GM21529 (cell line): ENCODE measurements around the gene MRPL41.
"Not testable (repeated sequence)": the region's sequence is repeated elsewhere in the genome, so short reads cannot be mapped to it uniquely, and the experiment has no call there.

Experiments
- ATAC-seq: cut with Tn5 transposase; IDR thresholded peaks from one replicate; pipeline ENCODE4 v1.9.1; 2021; ENCODE audit not compliant: unreplicated experiment

Gene MRPL41

GRCh38 chr9:137521405-137521985, 30.2 kb upstream of the MRPL41 start:
- ATAC-seq, result no peak

GRCh38 chr9:137522746-137523455, 28.8 kb upstream of the MRPL41 start:
- ATAC-seq, result no peak

DNA sequence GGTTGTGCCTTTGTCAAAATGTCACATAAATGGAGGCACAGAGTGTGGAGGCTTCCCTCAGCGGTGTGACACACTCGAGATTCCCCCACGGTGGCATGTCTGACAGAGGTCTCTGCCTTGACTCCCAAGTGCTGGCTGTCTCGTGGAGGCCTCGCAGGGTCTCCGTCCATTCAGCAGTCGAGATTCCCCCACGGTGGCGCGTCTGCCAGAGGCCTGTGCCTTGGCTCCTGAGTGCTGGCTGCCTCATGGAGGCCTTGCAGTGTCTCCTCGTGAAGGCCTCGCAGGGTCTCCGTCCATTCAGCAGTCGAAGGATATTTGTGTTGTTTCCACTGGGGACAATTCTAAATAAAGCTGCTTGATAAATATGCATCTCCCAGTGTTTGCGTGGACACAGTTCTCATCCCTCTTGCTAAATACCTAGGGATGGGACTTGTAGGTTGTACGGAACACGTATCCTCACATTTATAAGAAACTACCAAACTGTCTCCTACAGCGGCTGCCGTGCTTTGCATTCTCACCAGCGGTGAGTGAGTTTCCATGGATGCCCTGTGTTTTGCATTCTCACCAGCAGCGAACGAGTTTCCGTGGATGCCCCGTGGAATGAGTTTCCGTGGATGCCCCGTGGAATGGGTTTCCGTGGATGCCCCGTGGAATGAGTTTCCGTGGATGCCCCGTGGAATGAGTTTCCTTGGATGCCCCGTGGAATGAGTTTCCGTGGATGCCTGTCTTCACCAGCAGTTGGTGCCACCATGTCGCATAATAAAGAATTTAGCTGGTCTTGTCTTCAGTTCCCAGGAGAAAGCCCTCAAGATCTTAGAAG, 27.3 kb upstream of the MRPL41 start:
- no peak for ATAC-seq

DNA sequence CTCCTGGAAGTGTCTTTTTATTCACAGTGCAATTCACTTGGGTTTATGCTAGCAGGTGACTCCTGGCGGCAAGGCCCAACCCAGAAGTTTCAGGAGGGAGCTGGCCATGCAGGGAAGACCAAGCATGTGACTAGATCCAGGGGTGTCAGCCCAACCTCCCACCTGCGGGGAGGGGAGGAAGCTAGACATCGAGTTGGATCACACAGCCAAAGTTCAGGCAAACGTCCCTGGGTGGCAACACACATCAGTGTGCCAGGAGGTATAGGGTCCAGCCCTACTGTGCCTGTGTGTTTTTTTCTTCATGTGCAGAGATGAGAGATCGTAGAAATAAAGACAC, 26.7 kb upstream of the MRPL41 start:
- ATAC-seq, result no peak

- ATAC-seq, result no peak
Measured at GRCh38 chr9:137530331-137530730, 21.3 kb upstream of the MRPL41 start.

DNA sequence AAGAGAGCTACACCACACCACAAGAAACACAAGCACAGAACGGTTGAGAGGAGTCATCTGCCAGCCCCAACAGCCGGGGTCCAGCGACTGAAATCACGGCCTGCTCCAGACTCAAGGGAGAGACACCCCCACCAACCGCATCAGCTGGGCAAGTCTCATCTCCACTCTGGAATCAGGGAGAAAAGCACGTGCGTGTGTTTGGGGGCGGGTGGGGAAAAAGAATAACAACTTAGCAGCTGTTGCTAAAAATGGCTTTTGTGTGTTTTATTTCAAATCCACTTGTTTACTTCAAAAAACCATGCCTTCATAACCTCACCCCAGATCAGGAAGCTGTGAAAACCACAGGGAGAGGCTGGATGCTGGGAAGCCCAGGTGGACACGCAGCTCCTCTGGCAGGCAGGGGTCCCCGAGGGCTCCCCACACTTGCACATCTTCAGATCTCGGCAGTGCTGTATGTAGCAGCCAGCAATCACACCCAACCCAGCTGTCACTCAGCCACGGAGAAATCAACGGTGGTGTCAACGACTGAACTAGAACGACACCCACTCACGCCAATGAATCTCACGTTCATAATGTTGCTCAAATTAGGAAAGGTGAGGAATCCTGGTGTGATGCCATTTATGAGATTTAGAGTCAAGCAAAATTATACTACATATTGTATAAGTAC, 20.4 kb upstream of the MRPL41 start:
- no peak for ATAC-seq

GRCh38 chr9:137532891-137533468, 18.7 kb upstream of the MRPL41 start:
- not testable (repeated sequence) for ATAC-seq

GRCh38 chr9:137534256-137535119, 17.2 kb upstream of the MRPL41 start:
- no peak for ATAC-seq

DNA sequence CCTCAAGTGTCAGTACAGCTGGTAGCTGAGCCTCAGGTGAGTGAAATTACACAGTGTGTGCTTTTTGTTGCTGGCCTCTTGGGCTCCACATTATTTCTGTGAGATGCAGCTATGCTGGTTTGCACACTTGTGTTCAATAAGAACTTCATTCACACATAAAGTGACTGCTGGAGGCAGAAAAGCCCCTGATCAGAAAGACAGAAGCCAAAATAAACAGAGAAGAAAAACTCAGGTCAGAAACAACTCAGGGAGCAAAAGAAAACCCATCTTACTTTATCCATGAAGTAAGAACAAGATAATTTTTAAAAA, 16.6 kb upstream of the MRPL41 start:
- no peak for ATAC-seq

GRCh38 chr9:137536594-137537131, 15.0 kb upstream of the MRPL41 start:
- not testable (repeated sequence) for ATAC-seq

DNA sequence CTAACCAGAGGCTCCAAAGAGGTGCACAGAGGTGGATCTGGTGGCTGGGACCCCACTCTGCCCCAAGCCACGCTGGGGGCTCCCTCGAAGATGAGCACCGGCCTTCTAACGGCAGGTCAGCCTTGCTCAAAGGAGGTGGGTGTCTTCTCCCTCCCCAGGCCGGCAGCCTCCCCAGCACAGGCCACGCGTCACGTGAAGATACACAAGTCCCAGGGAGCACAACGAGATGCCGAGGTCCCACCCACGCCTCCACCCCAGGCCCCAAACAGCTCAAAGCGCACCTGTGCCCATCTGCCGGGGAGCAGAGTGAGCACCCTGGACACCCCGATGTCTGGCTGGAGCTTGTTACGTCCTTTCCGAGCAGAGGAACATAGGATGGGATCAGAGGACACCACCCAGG, 13.6 kb upstream of the MRPL41 start:
- ATAC-seq, result no peak

DNA sequence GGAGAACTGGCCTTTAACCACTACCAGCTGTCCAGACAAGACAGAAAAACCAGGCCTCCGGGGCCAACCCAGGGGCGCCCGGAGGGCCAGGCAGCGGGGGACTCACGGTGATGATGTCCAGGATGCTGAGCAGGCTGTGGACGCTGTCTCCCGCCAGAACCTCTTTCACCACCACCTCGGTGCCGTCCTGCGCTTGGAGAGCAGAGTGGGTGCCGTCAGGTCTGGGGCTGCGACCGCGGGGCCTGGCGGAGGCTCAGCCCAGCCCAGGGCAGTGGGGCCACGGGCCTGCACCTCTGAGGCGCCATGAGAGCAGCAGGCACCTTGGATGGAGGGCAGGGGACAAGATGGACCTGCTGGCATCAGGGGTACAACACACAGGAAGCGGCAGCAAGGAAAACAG, 11.1 kb upstream of the MRPL41 start:
- no peak for ATAC-seq

DNA sequence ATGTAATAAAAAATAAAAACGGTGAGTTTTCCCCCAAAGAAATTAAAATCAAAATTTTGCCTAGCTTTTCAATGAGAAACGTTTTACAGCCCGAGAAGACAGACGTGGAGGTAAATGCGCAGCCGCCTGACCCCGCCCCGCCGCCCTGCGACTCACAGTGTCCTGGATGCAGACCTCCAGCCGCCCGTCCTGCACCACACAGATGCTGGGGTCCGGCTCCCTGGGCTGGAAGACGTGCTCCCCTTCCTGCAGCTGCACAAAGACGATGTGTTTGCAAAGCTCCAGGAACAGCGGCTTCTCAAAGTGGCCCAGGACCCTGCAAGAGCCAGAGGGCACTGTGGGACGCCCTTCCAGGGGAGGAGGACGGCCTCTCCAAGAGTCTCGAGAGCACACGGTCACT, 9.2 kb upstream of the MRPL41 start:
- no peak for ATAC-seq

- no peak for ATAC-seq
Measured at GRCh38 chr9:137543237-137543963, 8.3 kb upstream of the MRPL41 start.

- ATAC-seq, result no peak
Measured at GRCh38 chr9:137544176-137544760, 7.4 kb upstream of the MRPL41 start.

- ATAC-seq, result no peak
Measured at GRCh38 chr9:137545123-137545522, 6.6 kb upstream of the MRPL41 start.

- no peak for ATAC-seq
Measured at GRCh38 chr9:137547687-137548543, 3.8 kb upstream of the MRPL41 start.

DNA sequence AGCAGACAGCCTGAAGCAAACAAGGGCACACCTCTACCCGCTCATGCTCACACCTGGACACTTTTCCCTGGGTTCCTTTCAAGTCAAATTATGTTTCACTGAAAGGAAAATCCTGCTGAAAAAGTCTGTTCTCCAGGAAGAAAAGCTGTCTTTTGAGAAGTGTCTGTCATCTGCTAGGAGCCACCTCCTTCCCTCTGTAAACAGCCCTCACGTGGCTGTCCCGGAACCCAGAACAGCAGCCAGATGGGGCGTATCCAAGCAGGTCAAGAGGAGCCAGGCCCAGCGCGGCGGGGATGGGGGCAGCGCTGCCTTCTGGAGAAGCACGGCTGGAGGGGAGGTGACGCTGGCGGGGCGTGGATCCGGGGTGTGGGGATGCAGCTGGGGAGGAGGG, 1.5 kb upstream of the MRPL41 start, which contains the start of gene PNPLA7:
Gene PNPLA7 (minus strand): TSS at position 172 of the 391 bp plus-strand sequence. CDS start 205 bp downstream, outside the sequence.
- no peak for ATAC-seq
